IPS-20b (cell line): ENCODE results near the gene GARIN1A.
"Not testable (repeated sequence)": the region's sequence is repeated elsewhere in the genome, so short reads cannot be mapped to it uniquely, and the experiment has no call there.

ENCODE experiments used
- H3K27ac ChIP-seq: one replicate; pipeline ENCODE4 v1.5.1; 2013; ENCODE audit warnings: low read length
- H3K27me3 ChIP-seq: 2 replicates; pipeline ENCODE4 v1.6.1; 2013; ENCODE audit warnings: mild to moderate bottlenecking, low read length, inconsistent platforms; ENCODE audit not compliant: insufficient read depth
- H3K36me3 ChIP-seq: 2 replicates; pipeline ENCODE4 v1.6.1; 2013; ENCODE audit warnings: low read depth, mild to moderate bottlenecking, inconsistent platforms, low read length, moderate library complexity; ENCODE audit not compliant: insufficient read depth
- H3K4me1 ChIP-seq: 2 replicates; pipeline ENCODE4 v1.6.1; 2013; ENCODE audit warnings: mild to moderate bottlenecking, control low read depth, inconsistent platforms, low read length, moderate library complexity; ENCODE audit not compliant: insufficient read depth
- H3K4me3 ChIP-seq: 2 replicates; pipeline ENCODE4 v1.5.1; 2013; ENCODE audit warnings: mild to moderate bottlenecking, low read length, inconsistent platforms
- H3K9ac ChIP-seq: 2 replicates; pipeline ENCODE4 v1.6.1; 2013; ENCODE audit warnings: low read depth, mild to moderate bottlenecking, inconsistent platforms, low read length, moderate library complexity
- H3K9me3 ChIP-seq: 2 replicates; pipeline ENCODE4 v1.6.1; 2013; ENCODE audit warnings: mild to moderate bottlenecking, low read depth, low read length, inconsistent platforms; ENCODE audit not compliant: insufficient read depth

The GARIN1A gene

DNA sequence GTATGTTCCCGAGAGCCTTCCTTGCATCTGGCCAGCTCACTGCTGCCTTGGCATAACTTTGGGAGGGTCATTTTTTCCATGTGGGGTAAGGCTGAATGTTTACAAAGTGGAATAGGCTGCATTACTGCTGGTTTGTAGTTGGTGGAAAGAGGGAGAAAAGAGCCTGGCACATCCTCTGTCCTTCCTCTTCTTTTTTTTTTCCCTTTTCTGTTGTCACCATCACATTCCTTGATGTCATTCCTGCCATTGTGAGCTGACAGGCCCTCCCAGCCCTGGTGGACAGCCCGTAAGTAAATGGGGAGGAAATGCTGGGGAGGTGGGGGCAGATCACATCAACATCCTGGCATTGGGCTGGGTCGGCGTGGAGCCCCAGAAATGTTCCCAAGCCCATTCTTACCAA lies at the start of gene GARIN1A:
GARIN1A (plus strand) TSS at position 301 of the 400 bp plus-strand sequence. CDS start 106 bp downstream, outside the sequence.
- no peak within 1 kb of the TSS for H3K4me3 ChIP-seq

DNA sequence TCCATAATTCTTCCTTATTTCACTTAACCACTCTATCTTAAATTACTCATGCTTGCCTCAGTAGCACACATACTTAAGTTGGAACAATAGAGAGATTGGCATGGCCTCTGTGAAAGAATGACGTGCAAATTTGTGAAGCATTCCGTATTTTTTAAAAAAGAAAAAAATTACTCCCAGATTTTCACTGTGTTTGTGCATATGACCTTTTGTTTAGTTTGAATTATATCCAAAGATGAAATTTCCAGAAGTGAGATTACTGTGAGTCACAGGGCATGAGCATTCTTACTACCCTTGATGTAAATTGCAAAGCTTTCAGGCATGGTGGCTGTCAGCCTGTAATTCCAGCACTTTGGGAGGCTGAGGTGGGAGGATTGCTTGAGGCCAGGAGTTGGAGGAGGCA lies 45.0 kb upstream of the GARIN1A start:
- H3K4me1 ChIP-seq, H3K27ac ChIP-seq, H3K27me3 ChIP-seq, H3K9ac ChIP-seq, H3K4me3 ChIP-seq, H3K9me3 ChIP-seq: not testable (repeated sequence)
- peaks cover 56% of the 10 kb centered on the region for H3K36me3 ChIP-seq

More for the DNA sequence above, at the start of gene GARIN1A:
- Histone ChIP-seq H3K27me3 (no peaks in the 10 kb centered on the region), H3K4me1 (no peaks in the 10 kb centered on the region), H3K9ac (no peak within 1 kb of the TSS), H3K36me3 (no peaks in the 10 kb centered on the region), H3K27ac (no peak within 1 kb of the TSS), H3K9me3 (no peaks in the 10 kb centered on the region)

DNA sequence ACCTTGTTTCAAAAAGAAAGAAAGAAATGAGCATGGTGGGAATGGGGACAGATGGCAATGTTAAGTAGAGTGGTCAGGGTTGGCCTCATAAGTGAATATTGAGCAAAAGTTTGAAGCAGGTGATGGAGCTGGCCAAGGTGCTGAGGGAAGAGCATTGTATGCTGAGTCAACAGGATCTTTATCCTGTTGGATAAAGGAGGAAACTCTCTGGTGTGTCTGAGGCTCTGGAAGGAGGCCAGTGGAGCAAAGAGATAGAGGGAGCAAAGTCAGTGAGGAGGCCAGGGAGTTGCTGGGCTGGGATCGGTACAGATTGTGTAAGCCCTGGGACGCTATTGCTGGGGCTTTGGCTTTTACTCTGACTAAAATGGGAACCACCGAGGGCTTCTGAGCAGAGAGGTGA lies 38.2 kb upstream of the GARIN1A start:
- H3K4me1 ChIP-seq, H3K27me3 ChIP-seq, H3K4me3 ChIP-seq, H3K9ac ChIP-seq, H3K27ac ChIP-seq, H3K9me3 ChIP-seq: not testable (repeated sequence)
- H3K36me3 ChIP-seq: peaks cover 31% of the 10 kb centered on the region; the same call in 1 of the 2 replicates

DNA sequence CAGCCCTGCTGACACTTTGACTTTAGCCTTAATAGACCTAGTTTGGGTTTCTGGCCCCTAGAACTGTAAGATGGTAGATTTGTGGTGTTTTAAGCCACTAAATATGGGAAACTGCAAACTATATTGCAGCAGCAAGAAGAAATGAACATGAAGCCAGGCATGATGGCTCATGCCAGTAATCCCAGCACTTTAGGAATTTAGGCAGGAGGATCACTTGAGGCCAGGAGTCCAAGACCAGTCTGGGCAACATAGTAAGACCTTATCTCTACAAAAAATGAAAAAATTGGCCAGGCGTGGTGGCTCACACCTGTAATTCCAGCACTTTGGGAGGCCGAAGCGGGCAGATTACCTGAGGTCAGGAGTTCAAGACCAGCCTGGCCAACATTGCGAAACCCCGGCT lies 26.9 kb upstream of the GARIN1A start:
- not testable (repeated sequence) for H3K27ac ChIP-seq, H3K9me3 ChIP-seq, H3K4me1 ChIP-seq, H3K9ac ChIP-seq, H3K27me3 ChIP-seq, H3K4me3 ChIP-seq
- peaks cover 15% of the 10 kb centered on the region for H3K36me3 ChIP-seq

DNA sequence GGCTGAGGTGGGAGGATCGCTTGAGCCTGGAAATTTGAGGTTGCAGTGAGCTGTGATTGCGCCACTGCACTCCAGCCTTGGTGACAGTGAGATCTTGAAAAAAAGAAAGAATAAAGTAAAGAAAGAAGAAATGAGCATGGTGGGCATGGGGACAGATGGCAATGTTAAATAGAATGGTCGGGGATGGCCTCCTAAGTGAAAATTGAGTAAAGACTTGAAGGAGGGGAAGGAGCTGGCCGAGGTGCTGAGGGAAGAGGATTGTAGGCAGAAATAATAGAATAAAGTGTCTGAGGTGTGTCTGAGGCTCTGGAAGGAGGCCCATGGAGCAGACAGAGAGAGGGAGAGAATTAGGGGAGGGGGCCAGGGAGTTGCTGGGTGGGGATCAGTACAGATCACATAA lies 26.2 kb upstream of the GARIN1A start:
- not testable (repeated sequence) for H3K9me3 ChIP-seq, H3K27me3 ChIP-seq, H3K4me3 ChIP-seq, H3K27ac ChIP-seq, H3K4me1 ChIP-seq, H3K9ac ChIP-seq
- H3K36me3 ChIP-seq: peaks cover 15% of the 10 kb centered on the region

DNA sequence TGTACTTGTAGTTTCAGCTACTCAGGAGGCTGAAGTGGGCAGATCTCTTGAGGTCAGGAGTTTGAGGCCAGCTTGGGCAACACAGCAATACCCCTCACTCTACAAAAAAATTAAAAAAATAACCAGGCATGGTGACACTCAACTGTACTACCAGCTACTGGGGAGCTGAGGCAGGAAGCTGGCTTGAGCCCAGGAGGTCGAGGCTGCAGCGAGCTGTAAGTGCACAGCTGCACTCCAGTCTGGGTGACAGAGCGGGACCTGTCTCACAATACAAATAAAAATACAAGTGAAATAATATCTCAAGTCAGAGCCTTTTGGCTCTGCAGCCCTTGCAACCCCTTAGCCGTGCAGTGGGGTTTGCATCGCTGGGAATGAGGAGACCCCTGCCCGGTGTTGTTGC lies 25.2 kb upstream of the GARIN1A start:
- not testable (repeated sequence) for H3K27me3 ChIP-seq, H3K27ac ChIP-seq, H3K9ac ChIP-seq, H3K4me1 ChIP-seq, H3K9me3 ChIP-seq, H3K4me3 ChIP-seq
- peaks cover 14% of the 10 kb centered on the region for H3K36me3 ChIP-seq

DNA sequence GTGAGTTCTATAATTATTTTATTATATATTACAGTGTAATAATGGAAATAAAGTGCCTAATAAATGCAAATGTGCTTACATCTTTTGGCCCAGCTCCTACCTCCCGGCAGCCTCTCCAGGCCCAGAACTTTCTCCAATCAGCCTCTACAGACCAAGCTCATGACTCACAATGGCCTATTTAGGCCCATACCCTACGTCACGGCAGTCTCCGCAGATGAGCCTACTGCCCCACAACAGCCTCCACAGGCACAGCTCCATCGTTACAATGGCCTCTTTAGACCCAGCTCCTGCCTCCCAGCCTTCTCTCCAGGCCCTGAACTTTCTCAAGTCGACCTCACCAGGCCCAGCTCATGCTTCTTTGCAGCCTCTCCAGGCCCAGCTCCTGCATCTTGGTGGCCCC lies 21.0 kb upstream of the GARIN1A start:
- H3K27ac ChIP-seq: not testable (repeated sequence)

DNA sequence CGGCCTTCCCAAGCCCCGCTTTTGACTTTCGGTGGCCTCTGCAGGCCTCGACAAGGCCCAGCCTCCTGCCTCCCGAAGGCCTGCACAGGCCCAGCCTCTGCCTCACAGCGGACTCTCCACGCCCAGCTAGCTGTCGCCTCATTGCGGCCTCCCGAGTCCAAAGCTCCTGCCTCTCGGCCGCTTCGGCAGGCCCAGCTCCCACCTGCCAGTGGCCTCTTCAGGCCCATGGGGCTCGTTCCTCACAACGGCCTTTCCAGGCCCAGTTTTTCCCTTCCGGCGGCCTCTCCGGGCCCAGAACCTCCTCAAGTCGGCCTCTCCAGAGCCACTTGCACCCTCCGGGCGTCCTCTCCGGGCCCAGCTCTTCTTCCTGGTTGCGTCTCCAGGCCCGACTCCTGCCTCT lies 19.5 kb upstream of the GARIN1A start:
- H3K9me3 ChIP-seq, H3K36me3 ChIP-seq, H3K27me3 ChIP-seq, H3K4me3 ChIP-seq, H3K9ac ChIP-seq, H3K27ac ChIP-seq, H3K4me1 ChIP-seq: not testable (repeated sequence)

More for the DNA sequence above, 21.0 kb upstream of the GARIN1A start:
- not testable (repeated sequence) for H3K9me3 ChIP-seq, H3K4me3 ChIP-seq, H3K36me3 ChIP-seq, H3K27me3 ChIP-seq, H3K4me1 ChIP-seq, H3K9ac ChIP-seq

DNA sequence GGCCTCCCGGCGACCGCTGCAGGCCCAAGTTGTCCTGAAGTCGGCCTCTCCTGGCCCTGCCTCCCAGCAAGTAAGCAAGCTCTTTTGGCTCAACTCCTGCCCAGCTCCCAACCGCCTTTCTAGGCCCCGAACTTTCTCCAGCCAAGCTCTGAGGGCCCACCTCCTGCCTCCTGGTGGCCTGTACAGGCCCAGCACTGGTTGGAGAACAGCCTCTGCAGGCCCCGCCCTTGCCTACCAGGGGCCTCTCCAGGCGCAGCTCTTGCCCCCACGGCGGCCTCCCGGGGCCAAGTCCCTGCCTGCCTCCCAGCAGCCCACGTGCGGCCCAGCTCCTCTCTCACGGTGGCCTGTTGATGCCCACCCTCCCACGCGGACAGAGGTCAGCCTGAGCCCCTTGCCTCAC lies 18.9 kb upstream of the GARIN1A start:
- not testable (repeated sequence) for H3K36me3 ChIP-seq, H3K9me3 ChIP-seq

DNA sequence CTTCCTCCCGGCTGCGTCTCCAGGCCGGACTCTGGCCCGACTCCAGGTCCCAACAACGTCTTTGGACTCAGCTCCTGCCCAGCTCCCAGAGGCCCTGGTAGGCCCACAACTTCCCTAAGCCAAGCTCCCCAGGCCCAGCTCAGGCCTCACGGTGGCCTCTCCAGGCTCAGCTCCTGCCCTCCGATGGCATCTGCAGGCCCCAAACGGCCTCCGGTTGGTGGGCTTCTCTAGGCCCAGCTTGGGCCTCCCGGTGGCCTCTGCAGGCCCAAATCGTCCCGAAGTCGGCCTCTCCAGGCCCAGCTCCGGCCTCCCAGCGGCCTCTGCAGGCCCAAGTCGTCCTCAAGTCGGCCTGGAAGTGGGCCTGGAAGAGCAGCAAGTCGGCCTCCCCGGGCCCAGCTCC lies 18.0 kb upstream of the GARIN1A start:
- H3K9me3 ChIP-seq, H3K4me1 ChIP-seq, H3K27ac ChIP-seq, H3K27me3 ChIP-seq, H3K9ac ChIP-seq, H3K4me3 ChIP-seq, H3K36me3 ChIP-seq: not testable (repeated sequence)

More for the DNA sequence above, 18.9 kb upstream of the GARIN1A start:
- H3K27ac ChIP-seq, H3K4me3 ChIP-seq, H3K9ac ChIP-seq, H3K27me3 ChIP-seq, H3K4me1 ChIP-seq: not testable (repeated sequence)

DNA sequence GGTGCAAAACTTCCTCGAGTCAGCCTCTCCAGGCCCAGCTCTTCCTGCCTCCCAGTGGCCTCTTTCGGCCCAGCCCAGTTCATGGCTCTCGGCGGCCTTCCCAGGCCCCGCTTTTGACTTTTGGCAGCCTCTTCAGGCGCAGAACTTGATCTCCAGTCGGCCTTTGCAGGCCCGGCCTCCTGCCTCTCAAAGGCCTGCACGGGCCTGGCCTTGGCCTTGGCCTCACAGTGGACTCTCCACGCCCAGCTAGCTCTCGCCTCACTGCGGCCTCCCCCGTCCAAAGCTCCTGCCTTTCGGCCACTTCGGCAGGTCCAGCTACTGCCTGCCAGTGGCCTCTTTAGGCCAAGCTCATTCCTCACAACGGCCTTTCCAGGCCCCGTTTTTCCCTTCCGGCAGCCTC lies 17.6 kb upstream of the GARIN1A start:
- not testable (repeated sequence) for H3K9ac ChIP-seq, H3K4me1 ChIP-seq, H3K36me3 ChIP-seq

DNA sequence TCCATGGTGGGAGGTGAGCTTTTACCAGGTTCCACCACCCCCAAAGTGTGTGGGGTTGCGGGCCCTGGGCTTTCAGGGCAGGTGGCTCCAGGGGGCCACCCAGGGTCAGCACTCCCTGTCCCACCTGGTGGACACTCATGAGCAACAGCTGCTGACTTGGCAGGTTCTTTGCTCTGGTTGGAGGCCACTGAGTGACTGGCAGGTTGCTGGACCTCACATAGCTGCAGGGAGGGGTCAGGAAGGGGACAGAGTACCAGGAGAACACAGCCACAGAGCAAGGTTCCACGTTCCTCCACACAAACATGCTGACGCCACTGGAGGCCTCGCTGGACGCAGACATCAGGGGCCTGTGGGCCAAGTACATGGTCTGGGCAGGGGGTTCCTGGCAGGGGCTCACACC lies 13.7 kb upstream of the GARIN1A start:
- H3K4me1 ChIP-seq, H3K4me3 ChIP-seq, H3K27me3 ChIP-seq, H3K9ac ChIP-seq, H3K27ac ChIP-seq, H3K36me3 ChIP-seq: not testable (repeated sequence)
- H3K9me3 ChIP-seq: peaks cover 13% of the 10 kb centered on the region; the same call in 1 of the 2 replicates

More for the DNA sequence above, 17.6 kb upstream of the GARIN1A start:
- not testable (repeated sequence) for H3K4me3 ChIP-seq, H3K27me3 ChIP-seq, H3K27ac ChIP-seq, H3K9me3 ChIP-seq

DNA sequence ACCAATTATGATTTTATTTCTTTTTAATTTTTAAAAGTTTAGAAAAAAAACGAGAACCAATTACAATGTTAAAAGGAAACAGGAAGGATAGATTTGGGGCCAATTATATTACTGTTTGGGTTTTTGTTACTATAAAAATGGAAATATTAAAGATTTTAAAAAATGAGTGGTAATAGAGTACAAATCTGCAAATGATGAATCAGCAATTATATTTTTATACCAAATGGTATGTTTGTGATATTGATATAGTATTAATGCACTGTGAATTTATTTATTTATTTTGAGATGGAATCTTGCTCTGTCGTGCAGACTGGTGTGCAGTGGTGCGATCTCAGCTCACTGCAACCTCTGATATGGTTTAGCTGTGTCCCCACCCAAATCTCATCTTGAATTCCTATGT lies 11.5 kb upstream of the GARIN1A start:
- Histone ChIP-seq H3K4me1 (no peaks in the 10 kb centered on the region), H3K27ac (no peak overlapping the region), H3K9ac (no peak overlapping the region), H3K4me3 (no peak overlapping the region), H3K9me3 (peaks cover 13% of the 10 kb centered on the region; the same call in 1 of the 2 replicates), H3K27me3 (no peaks in the 10 kb centered on the region), H3K36me3 (no peaks in the 10 kb centered on the region)
